ENCODE results near the gene TBX19.

DNA sequence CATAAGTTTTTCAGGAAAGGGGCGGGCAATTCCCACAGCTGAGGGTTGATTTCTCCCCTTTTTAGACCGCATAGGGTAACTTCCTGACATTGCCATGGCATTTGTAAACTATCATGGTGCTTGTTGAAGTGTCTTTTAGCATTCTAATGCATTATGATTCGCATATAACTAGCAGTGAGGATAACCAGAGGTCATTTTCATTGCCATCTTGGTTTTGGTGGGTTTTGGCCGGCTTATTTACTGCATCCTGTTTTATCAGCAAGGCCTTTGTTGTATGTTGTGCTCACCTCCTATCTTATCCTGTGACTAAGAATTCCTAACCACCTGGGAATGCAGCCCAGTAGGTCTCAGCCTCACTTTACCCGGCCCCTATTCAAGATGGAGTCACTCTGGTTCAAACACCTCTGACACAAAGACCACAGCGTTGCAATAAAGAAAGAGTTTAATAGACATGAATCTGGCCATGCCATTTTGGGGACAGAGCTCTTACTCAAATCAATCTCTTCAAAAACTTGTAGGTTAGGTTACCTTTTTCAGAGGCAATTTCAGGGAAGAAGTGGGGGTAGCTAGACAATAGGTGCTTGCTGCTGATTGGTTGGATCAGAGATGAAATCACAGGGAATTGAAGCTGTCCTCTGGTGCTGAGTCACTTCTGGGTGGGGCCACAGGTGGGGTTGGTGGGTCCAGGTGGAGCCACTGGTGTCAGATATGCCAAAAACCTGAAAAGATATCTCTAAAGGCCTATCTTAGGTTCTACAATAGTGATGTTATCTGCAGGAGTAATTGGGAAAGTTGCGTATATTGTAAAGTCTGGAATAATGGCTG is 23.3 kb downstream of the TBX19 start:
- TF ChIP-seq BHLHE40 (IDR thresholded peaks at IDR 0.05; ENCODE audit: borderline replicate concordance): no peak
- no peak for TF ChIP-seq HDGF (IDR thresholded peaks at IDR 0.05; ENCODE audit: borderline replicate concordance)
- no peak for TF ChIP-seq SP1 (IDR thresholded peaks at IDR 0.05)

Data from HEK293T (cell line).